Liver (tissue), 9 donors: ENCODE measurements around the gene MKS1. TPM values are rescaled to one million over a fixed set of nuclear protein-coding genes. Genes with fewer than 3 reads are reported as not detected.

ENCODE experiments used
- DNase-seq: peaks from one replicate; pipeline ENCODE4 v3.0.0-alpha.2; 2017; ENCODE audit warnings: low spot score
- H3K27ac ChIP-seq, 2 donors: one replicate each; pipeline ENCODE4 v1.7.0; 2013; ENCODE audit warnings: inconsistent platforms in 2 of 2, low read length in 2 of 2, control low read depth in 1 of 2, low read depth in 1 of 2, mild to moderate bottlenecking in 1 of 2
- H3K27me3 ChIP-seq, 4 donors: one replicate each; pipeline versions ENCODE4 v1.6.1 to v1.7.0; 2013; ENCODE audit warnings: low read length in 3 of 4, inconsistent platforms in 1 of 4, mild to moderate bottlenecking in 1 of 4, moderate library complexity in 1 of 4; ENCODE audit not compliant: control insufficient read depth in 4 of 4, insufficient read depth in 4 of 4
- H3K36me3 ChIP-seq, 4 donors: one replicate each; pipeline versions ENCODE4 v1.6.1 to v1.7.0; 2013; ENCODE audit warnings: low read length in 3 of 4, mild to moderate bottlenecking in 3 of 4, low read depth in 1 of 4, moderate library complexity in 1 of 4; ENCODE audit not compliant: control insufficient read depth in 4 of 4, insufficient read depth in 3 of 4
- H3K4me1 ChIP-seq, 4 donors: one replicate each; pipeline versions ENCODE4 v1.6.1 to v1.7.0; 2013; ENCODE audit warnings: low read length in 3 of 4, mild to moderate bottlenecking in 3 of 4, moderate library complexity in 1 of 4; ENCODE audit not compliant: control insufficient read depth in 4 of 4, insufficient read depth in 4 of 4
- H3K4me3 ChIP-seq, 3 donors: one replicate each; pipeline versions ENCODE4 v1.6.1 to v1.7.0; 2013; ENCODE audit warnings: low read length in 3 of 3, control low read depth in 1 of 3, low read depth in 1 of 3, mild to moderate bottlenecking in 1 of 3
- H3K9ac ChIP-seq, 2 donors: one replicate each; pipeline ENCODE4 v1.7.0; 2013; ENCODE audit warnings: low read length in 2 of 2, mild to moderate bottlenecking in 2 of 2, moderate library complexity in 2 of 2, control low read depth in 1 of 2, low read depth in 1 of 2
- H3K9me3 ChIP-seq, 4 donors: one replicate each; pipeline versions ENCODE4 v1.6.1 to v1.7.0; 2013; ENCODE audit warnings: low read length in 3 of 4; ENCODE audit not compliant: control insufficient read depth in 4 of 4
- EGR1 ChIP-seq, 2 donors: IDR thresholded peaks; 2 replicates each; pipeline ENCODE4 v1.6.1; 2016 to 2018; ENCODE audit warnings: antibody characterized with exemption in 2 of 2, low read depth in 2 of 2
- FOXA1 ChIP-seq: IDR thresholded peaks from 2 replicates; pipeline ENCODE4 v1.6.1; 2016; ENCODE audit warnings: antibody characterized with exemption
- FOXA2 ChIP-seq: IDR thresholded peaks from 2 replicates; pipeline ENCODE4 v1.6.1; 2016; ENCODE audit warnings: antibody characterized with exemption
- GABPA ChIP-seq, 2 donors: IDR thresholded peaks in 1 of 2; conservative IDR thresholded peaks in 1 of 2; 2 replicates each; pipeline ENCODE4 v1.6.1; 2016; ENCODE audit warnings: antibody characterized with exemption in 2 of 2, mild to moderate bottlenecking in 1 of 2, moderate library complexity in 1 of 2
- HNF4A ChIP-seq, 2 donors: conservative IDR thresholded peaks; 2 replicates each; pipeline ENCODE4 v1.6.1; 2016; ENCODE audit warnings: antibody characterized with exemption in 2 of 2, mild to moderate bottlenecking in 2 of 2
- HNF4G ChIP-seq: IDR thresholded peaks from 2 replicates; pipeline ENCODE4 v1.6.1; 2016; ENCODE audit warnings: antibody characterized with exemption
- JUND ChIP-seq, 2 donors: IDR thresholded peaks; 2 replicates each; pipeline ENCODE4 v1.6.1; 2016; ENCODE audit warnings: antibody characterized with exemption in 2 of 2
- RAD21 ChIP-seq, 2 donors: IDR thresholded peaks; 2 replicates each; pipeline ENCODE4 v1.6.1; 2016; ENCODE audit warnings: antibody characterized with exemption in 2 of 2, mild to moderate bottlenecking in 2 of 2
- RXRA ChIP-seq, 2 donors: IDR thresholded peaks; 2 replicates each; pipeline ENCODE4 v1.6.1; 2017 to 2018; ENCODE audit warnings: antibody characterized with exemption in 2 of 2, mild to moderate bottlenecking in 1 of 2
- SP1 ChIP-seq: IDR thresholded peaks from 2 replicates; pipeline ENCODE4 v1.6.1; 2018; ENCODE audit warnings: antibody characterized with exemption, mild to moderate bottlenecking
- TAF1 ChIP-seq: conservative IDR thresholded peaks from 2 replicates; pipeline ENCODE4 v1.6.1; 2016; ENCODE audit warnings: antibody characterized with exemption, mild to moderate bottlenecking
- YY1 ChIP-seq: IDR thresholded peaks from 2 replicates; pipeline ENCODE4 v1.6.1; 2016; ENCODE audit warnings: antibody characterized with exemption, mild to moderate bottlenecking
- WGBS: extraction: QIAGEN DNeasy Blood & Tissue Kit; methylation state at CpG from one replicate; pipeline ENCODE4 v1.1.7; 2013; 5-methylcytosine and 5-hydroxymethylcytosine counted together
- polyA plus RNA-seq, 2 donors: library from polyadenylated mRNA; stranded (reverse) in 1 of 2; unstranded in 1 of 2; fragments of 200-250 nt in 1 of 2; fragments of >200 nt in 1 of 2; fragmentation: Nextera tagmentation in 1 of 2; extraction: Ambion mirVana in 1 of 2; gene quantifications; one replicate each; pipeline versions ENCODE4 v1.2.1 to v1.2.3, GENCODE V29; 2013 to 2015
- total RNA-seq, 2 donors: library from RNA; depleted of rRNA; stranded (reverse); fragments of >200 nt; gene quantifications; one replicate each; pipeline ENCODE4 v1.2.3, GENCODE V29; 2014
- TF ChIP-seq, protein P1 (sequence below): IDR thresholded peaks from 2 replicates; pipeline ENCODE4 v1.6.1; 2016; ENCODE audit warnings: antibody characterized with exemption
- TF ChIP-seq, protein P2 (sequence below): fragments of 150-350 bp; IDR thresholded peaks from 2 replicates; pipeline ENCODE4 v1.5.1; 2017; ENCODE audit warnings: improper control_type of control experiment, low read depth, low read length; ENCODE audit not compliant: missing input control
- TF ChIP-seq, protein P3 (sequence below): IDR thresholded peaks from 2 replicates; pipeline ENCODE4 v1.6.1; 2016; ENCODE audit warnings: antibody characterized with exemption
- TF ChIP-seq, protein P4 (sequence below): IDR thresholded peaks from 2 replicates; pipeline ENCODE4 v1.6.1; 2016; ENCODE audit warnings: antibody characterized with exemption
- donor health status: healthy.
- donor health status: healthy.
- donor health status: healthy.
- donor health status: healthy.
- donor health status: healthy.

Gene MKS1
- total and polyA plus RNA-seq, 4 donors = 4.4 to 7.9 (median 5.1) TPM

DNA sequence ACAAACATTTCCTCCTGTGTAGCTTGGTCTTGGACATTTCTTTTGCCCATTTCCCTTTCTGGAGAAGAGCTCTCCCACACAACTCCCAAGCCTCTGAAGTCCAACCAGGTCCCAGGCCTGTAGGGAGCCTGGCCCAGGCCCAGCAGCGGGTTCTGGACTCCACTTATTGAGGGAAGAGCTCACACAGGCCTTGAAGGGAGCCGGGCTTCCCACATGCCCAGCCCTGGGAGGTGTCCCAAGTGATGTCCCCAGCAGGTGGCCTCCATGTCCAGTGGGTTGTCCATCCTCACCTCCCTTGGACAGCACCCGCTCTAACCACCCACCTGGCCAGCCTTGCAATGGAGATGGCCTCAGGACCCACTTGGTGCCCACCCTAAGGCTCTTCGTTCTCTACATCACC is 32.5 kb downstream of the MKS1 start:
- no peaks in the 10 kb centered on the region for H3K9me3 ChIP-seq
- DNase-seq = no peak
- 87% methylated on average over 4 of the region's 4 CpGs for whole genome bisulfite sequencing
- H3K9ac ChIP-seq = no peak overlapping the region
- no peaks in the 10 kb centered on the region for H3K4me1 ChIP-seq
- TF ChIP-seq GABPA (IDR thresholded peaks at IDR 0.05 in 1 of 2, conservative IDR thresholded peaks at IDR 0.05 in 1 of 2) = no peak
- TF ChIP-seq FOXA1 = no peak
- no peak for TF ChIP-seq RAD21 (IDR thresholded peaks at IDR 0.05)
- TF ChIP-seq HNF4G = no peak
- no peak for TF ChIP-seq EGR1 (IDR thresholded peaks at IDR 0.05; ENCODE audit: low read depth in 2 of 2)
- TF ChIP-seq, protein P1, sequence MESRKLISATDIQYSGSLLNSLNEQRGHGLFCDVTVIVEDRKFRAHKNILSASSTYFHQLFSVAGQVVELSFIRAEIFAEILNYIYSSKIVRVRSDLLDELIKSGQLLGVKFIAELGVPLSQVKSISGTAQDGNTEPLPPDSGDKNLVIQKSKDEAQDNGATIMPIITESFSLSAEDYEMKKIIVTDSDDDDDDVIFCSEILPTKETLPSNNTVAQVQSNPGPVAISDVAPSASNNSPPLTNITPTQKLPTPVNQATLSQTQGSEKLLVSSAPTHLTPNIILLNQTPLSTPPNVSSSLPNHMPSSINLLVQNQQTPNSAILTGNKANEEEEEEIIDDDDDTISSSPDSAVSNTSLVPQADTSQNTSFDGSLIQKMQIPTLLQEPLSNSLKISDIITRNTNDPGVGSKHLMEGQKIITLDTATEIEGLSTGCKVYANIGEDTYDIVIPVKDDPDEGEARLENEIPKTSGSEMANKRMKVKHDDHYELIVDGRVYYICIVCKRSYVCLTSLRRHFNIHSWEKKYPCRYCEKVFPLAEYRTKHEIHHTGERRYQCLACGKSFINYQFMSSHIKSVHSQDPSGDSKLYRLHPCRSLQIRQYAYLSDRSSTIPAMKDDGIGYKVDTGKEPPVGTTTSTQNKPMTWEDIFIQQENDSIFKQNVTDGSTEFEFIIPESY = no peak
- TF ChIP-seq, protein P2, sequence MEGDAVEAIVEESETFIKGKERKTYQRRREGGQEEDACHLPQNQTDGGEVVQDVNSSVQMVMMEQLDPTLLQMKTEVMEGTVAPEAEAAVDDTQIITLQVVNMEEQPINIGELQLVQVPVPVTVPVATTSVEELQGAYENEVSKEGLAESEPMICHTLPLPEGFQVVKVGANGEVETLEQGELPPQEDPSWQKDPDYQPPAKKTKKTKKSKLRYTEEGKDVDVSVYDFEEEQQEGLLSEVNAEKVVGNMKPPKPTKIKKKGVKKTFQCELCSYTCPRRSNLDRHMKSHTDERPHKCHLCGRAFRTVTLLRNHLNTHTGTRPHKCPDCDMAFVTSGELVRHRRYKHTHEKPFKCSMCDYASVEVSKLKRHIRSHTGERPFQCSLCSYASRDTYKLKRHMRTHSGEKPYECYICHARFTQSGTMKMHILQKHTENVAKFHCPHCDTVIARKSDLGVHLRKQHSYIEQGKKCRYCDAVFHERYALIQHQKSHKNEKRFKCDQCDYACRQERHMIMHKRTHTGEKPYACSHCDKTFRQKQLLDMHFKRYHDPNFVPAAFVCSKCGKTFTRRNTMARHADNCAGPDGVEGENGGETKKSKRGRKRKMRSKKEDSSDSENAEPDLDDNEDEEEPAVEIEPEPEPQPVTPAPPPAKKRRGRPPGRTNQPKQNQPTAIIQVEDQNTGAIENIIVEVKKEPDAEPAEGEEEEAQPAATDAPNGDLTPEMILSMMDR = no peak
- TF ChIP-seq YY1 = no peak
- TF ChIP-seq SP1 = no peak
- no peak for TF ChIP-seq JUND (IDR thresholded peaks at IDR 0.05)
- TF ChIP-seq TAF1 = no peak
- TF ChIP-seq RXRA (IDR thresholded peaks at IDR 0.05) = no peak
- TF ChIP-seq FOXA2 = no peak
- TF ChIP-seq, protein P3, sequence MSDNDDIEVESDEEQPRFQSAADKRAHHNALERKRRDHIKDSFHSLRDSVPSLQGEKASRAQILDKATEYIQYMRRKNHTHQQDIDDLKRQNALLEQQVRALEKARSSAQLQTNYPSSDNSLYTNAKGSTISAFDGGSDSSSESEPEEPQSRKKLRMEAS = no peak
- TF ChIP-seq, protein P4, sequence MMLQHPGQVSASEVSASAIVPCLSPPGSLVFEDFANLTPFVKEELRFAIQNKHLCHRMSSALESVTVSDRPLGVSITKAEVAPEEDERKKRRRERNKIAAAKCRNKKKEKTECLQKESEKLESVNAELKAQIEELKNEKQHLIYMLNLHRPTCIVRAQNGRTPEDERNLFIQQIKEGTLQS = no peak
- H3K27me3 ChIP-seq = peaks cover 0 to 5% (median 0%) of the 10 kb centered on the region in 4 donors
- H3K36me3 ChIP-seq = no peaks in the 10 kb centered on the region
- no peak overlapping the region for H3K27ac ChIP-seq
- no peak overlapping the region for H3K4me3 ChIP-seq

DNA sequence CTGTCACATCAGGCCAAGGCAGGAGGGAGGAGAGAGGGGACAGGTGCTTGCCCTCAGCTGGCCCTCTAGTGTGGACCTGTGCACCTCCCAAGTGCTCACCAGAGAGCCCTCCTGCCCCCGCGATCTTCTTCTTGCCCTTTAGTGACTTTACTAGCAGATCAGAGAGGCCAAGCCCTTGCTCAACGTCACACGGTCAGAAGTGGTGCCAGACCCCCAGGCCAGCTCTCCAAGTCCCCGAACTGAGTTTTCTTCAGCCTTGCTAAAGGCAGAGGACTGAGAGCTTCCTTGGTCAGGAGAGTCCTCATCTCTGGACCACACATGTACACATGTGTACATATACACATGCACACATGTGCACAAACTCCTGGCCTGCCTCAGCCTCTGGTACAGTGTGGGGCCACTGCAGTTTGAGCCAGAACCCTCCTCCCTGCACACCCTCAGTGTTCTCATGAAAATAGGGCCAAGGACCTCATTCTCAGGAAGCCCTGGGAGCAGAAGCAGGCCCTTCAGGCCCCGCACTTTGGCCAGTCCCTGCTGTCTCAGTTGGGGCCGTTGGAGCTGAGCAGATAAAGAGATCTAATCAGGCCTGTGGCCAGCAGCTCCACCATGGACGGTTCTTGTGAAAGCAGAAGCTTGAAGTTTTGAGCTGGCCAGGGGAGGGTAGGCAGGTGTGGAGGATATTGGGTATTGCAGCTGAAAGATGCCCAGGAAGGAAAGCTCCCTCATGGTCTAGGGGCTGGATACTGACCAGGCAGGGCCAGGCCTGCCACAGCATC is 33.9 kb downstream of the MKS1 start:
- Histone ChIP-seq H3K4me1 (no peaks in the 10 kb centered on the region), H3K9me3 (no peaks in the 10 kb centered on the region), H3K27ac (no peak overlapping the region), H3K9ac (no peak overlapping the region), H3K27me3 (peaks cover 0 to 5% (median 0%) of the 10 kb centered on the region in 4 donors), H3K4me3 (no peak overlapping the region), H3K36me3 (no peaks in the 10 kb centered on the region)
- 76% methylated on average over 8 of the region's 8 CpGs for WGBS
- TF ChIP-seq SP1 (no peak), GABPA (IDR thresholded peaks at IDR 0.05 in 1 of 2, conservative IDR thresholded peaks at IDR 0.05 in 1 of 2) (no peak), HNF4G (no peak), EGR1 (IDR thresholded peaks at IDR 0.05; ENCODE audit: low read depth in 2 of 2) (no peak), FOXA2 (no peak), HNF4A (conservative IDR thresholded peaks at IDR 0.05) (no peak), JUND (IDR thresholded peaks at IDR 0.05) (no peak), RAD21 (IDR thresholded peaks at IDR 0.05) (no peak), TAF1 (no peak), FOXA1 (no peak)
- TF ChIP-seq, protein P4 = no peak
- TF ChIP-seq, protein P2 = no peak
- TF ChIP-seq, protein P1 = no peak
- DNase-seq = no peak
